Liver (tissue), 9 donors: ENCODE measurements around the gene ROR1. TPM values are rescaled to one million over a fixed set of nuclear protein-coding genes. Genes with fewer than 3 reads are reported as not detected.

Source experiments
- DNase-seq: peaks from one replicate; pipeline ENCODE4 v3.0.0-alpha.2; 2017; ENCODE audit warnings: low spot score
- H3K27ac ChIP-seq, 2 donors: one replicate each; pipeline ENCODE4 v1.7.0; 2013; ENCODE audit warnings: inconsistent platforms in 2 of 2, low read length in 2 of 2, control low read depth in 1 of 2, low read depth in 1 of 2, mild to moderate bottlenecking in 1 of 2
- H3K27me3 ChIP-seq, 4 donors: one replicate each; pipeline versions ENCODE4 v1.6.1 to v1.7.0; 2013; ENCODE audit warnings: low read length in 3 of 4, inconsistent platforms in 1 of 4, mild to moderate bottlenecking in 1 of 4, moderate library complexity in 1 of 4; ENCODE audit not compliant: control insufficient read depth in 4 of 4, insufficient read depth in 4 of 4
- H3K36me3 ChIP-seq, 4 donors: one replicate each; pipeline versions ENCODE4 v1.6.1 to v1.7.0; 2013; ENCODE audit warnings: low read length in 3 of 4, mild to moderate bottlenecking in 3 of 4, low read depth in 1 of 4, moderate library complexity in 1 of 4; ENCODE audit not compliant: control insufficient read depth in 4 of 4, insufficient read depth in 3 of 4
- H3K4me1 ChIP-seq, 4 donors: one replicate each; pipeline versions ENCODE4 v1.6.1 to v1.7.0; 2013; ENCODE audit warnings: low read length in 3 of 4, mild to moderate bottlenecking in 3 of 4, moderate library complexity in 1 of 4; ENCODE audit not compliant: control insufficient read depth in 4 of 4, insufficient read depth in 4 of 4
- H3K4me3 ChIP-seq, 3 donors: one replicate each; pipeline versions ENCODE4 v1.6.1 to v1.7.0; 2013; ENCODE audit warnings: low read length in 3 of 3, control low read depth in 1 of 3, low read depth in 1 of 3, mild to moderate bottlenecking in 1 of 3
- H3K9ac ChIP-seq, 2 donors: one replicate each; pipeline ENCODE4 v1.7.0; 2013; ENCODE audit warnings: low read length in 2 of 2, mild to moderate bottlenecking in 2 of 2, moderate library complexity in 2 of 2, control low read depth in 1 of 2, low read depth in 1 of 2
- H3K9me3 ChIP-seq, 4 donors: one replicate each; pipeline versions ENCODE4 v1.6.1 to v1.7.0; 2013; ENCODE audit warnings: low read length in 3 of 4; ENCODE audit not compliant: control insufficient read depth in 4 of 4
- ATF3 ChIP-seq: IDR thresholded peaks from 2 replicates; pipeline ENCODE4 v1.6.1; 2016; ENCODE audit warnings: antibody characterized with exemption
- CTCF ChIP-seq: fragments of 150-350 bp; IDR thresholded peaks from 2 replicates; pipeline ENCODE4 v1.5.1; 2017; ENCODE audit warnings: improper control_type of control experiment, low read depth, low read length; ENCODE audit not compliant: missing input control
- EGR1 ChIP-seq, 2 donors: IDR thresholded peaks; 2 replicates each; pipeline ENCODE4 v1.6.1; 2016 to 2018; ENCODE audit warnings: antibody characterized with exemption in 2 of 2, low read depth in 2 of 2
- FOXA1 ChIP-seq: IDR thresholded peaks from 2 replicates; pipeline ENCODE4 v1.6.1; 2016; ENCODE audit warnings: antibody characterized with exemption
- FOXA2 ChIP-seq: IDR thresholded peaks from 2 replicates; pipeline ENCODE4 v1.6.1; 2016; ENCODE audit warnings: antibody characterized with exemption
- GABPA ChIP-seq, 2 donors: IDR thresholded peaks in 1 of 2; conservative IDR thresholded peaks in 1 of 2; 2 replicates each; pipeline ENCODE4 v1.6.1; 2016; ENCODE audit warnings: antibody characterized with exemption in 2 of 2, mild to moderate bottlenecking in 1 of 2, moderate library complexity in 1 of 2
- HNF4A ChIP-seq, 2 donors: conservative IDR thresholded peaks; 2 replicates each; pipeline ENCODE4 v1.6.1; 2016; ENCODE audit warnings: antibody characterized with exemption in 2 of 2, mild to moderate bottlenecking in 2 of 2
- HNF4G ChIP-seq: IDR thresholded peaks from 2 replicates; pipeline ENCODE4 v1.6.1; 2016; ENCODE audit warnings: antibody characterized with exemption
- JUND ChIP-seq, 2 donors: IDR thresholded peaks; 2 replicates each; pipeline ENCODE4 v1.6.1; 2016; ENCODE audit warnings: antibody characterized with exemption in 2 of 2
- NR2F2 ChIP-seq: IDR thresholded peaks from 2 replicates; pipeline ENCODE4 v1.6.1; 2016; ENCODE audit warnings: antibody characterized with exemption
- RAD21 ChIP-seq, 2 donors: IDR thresholded peaks; 2 replicates each; pipeline ENCODE4 v1.6.1; 2016; ENCODE audit warnings: antibody characterized with exemption in 2 of 2, mild to moderate bottlenecking in 2 of 2
- RXRA ChIP-seq, 2 donors: IDR thresholded peaks; 2 replicates each; pipeline ENCODE4 v1.6.1; 2017 to 2018; ENCODE audit warnings: antibody characterized with exemption in 2 of 2, mild to moderate bottlenecking in 1 of 2
- SP1 ChIP-seq: IDR thresholded peaks from 2 replicates; pipeline ENCODE4 v1.6.1; 2018; ENCODE audit warnings: antibody characterized with exemption, mild to moderate bottlenecking
- YY1 ChIP-seq: IDR thresholded peaks from 2 replicates; pipeline ENCODE4 v1.6.1; 2016; ENCODE audit warnings: antibody characterized with exemption, mild to moderate bottlenecking
- ZBTB33 ChIP-seq: IDR thresholded peaks from 2 replicates; pipeline ENCODE4 v1.6.1; 2016; ENCODE audit warnings: antibody characterized with exemption
- WGBS: extraction: QIAGEN DNeasy Blood & Tissue Kit; methylation state at CpG from one replicate; pipeline ENCODE4 v1.1.7; 2013; 5-methylcytosine and 5-hydroxymethylcytosine counted together
- polyA plus RNA-seq, 2 donors: library from polyadenylated mRNA; stranded (reverse) in 1 of 2; unstranded in 1 of 2; fragments of 200-250 nt in 1 of 2; fragments of >200 nt in 1 of 2; fragmentation: Nextera tagmentation in 1 of 2; extraction: Ambion mirVana in 1 of 2; gene quantifications; one replicate each; pipeline versions ENCODE4 v1.2.1 to v1.2.3, GENCODE V29; 2013 to 2015
- total RNA-seq, 2 donors: library from RNA; depleted of rRNA; stranded (reverse); fragments of >200 nt; gene quantifications; one replicate each; pipeline ENCODE4 v1.2.3, GENCODE V29; 2014
- TF ChIP-seq, protein P1 (sequence below): IDR thresholded peaks from 2 replicates; pipeline ENCODE4 v1.6.1; 2016; ENCODE audit warnings: antibody characterized with exemption
- TF ChIP-seq, protein P2 (sequence below): IDR thresholded peaks from 2 replicates; pipeline ENCODE4 v1.6.1; 2016; ENCODE audit warnings: antibody characterized with exemption, mild to moderate bottlenecking
- donor health status: healthy.
- donor health status: healthy.
- donor health status: healthy.
- donor health status: healthy.
- donor health status: healthy.

The ROR1 gene
- total and polyA plus RNA-seq, 4 donors, result 0.15 to 0.98 (median 0.37) TPM

- Histone ChIP-seq H3K9ac (no peak overlapping the region), H3K36me3 (no peaks in the 10 kb centered on the region), H3K27me3 (no peaks in the 10 kb centered on the region), H3K9me3 (no peaks in the 10 kb centered on the region), H3K4me1 (no peaks in the 10 kb centered on the region), H3K4me3 (no peak overlapping the region), H3K27ac (no peak overlapping the region)
- 96% methylated on average over 2 of the region's 2 CpGs for WGBS
- TF ChIP-seq RAD21 (IDR thresholded peaks at IDR 0.05), result no peak
- no peak for TF ChIP-seq FOXA2
- no peak for TF ChIP-seq HNF4G
- no peak for TF ChIP-seq EGR1 (IDR thresholded peaks at IDR 0.05; ENCODE audit: low read depth in 2 of 2)
- TF ChIP-seq JUND (IDR thresholded peaks at IDR 0.05), result no peak
- TF ChIP-seq ZBTB33, result no peak
- TF ChIP-seq FOXA1, result no peak
- TF ChIP-seq RXRA (IDR thresholded peaks at IDR 0.05), result no peak
- no peak for TF ChIP-seq HNF4A (conservative IDR thresholded peaks at IDR 0.05)
- no peak for TF ChIP-seq GABPA (IDR thresholded peaks at IDR 0.05 in 1 of 2, conservative IDR thresholded peaks at IDR 0.05 in 1 of 2)
- TF ChIP-seq, protein P1, sequence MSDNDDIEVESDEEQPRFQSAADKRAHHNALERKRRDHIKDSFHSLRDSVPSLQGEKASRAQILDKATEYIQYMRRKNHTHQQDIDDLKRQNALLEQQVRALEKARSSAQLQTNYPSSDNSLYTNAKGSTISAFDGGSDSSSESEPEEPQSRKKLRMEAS, result no peak
- no peak for TF ChIP-seq SP1
- DNase-seq, result no peak
These were observed 166.6 kb downstream of the ROR1 start for GRCh38 chr1:63940440-63940839.

DNA sequence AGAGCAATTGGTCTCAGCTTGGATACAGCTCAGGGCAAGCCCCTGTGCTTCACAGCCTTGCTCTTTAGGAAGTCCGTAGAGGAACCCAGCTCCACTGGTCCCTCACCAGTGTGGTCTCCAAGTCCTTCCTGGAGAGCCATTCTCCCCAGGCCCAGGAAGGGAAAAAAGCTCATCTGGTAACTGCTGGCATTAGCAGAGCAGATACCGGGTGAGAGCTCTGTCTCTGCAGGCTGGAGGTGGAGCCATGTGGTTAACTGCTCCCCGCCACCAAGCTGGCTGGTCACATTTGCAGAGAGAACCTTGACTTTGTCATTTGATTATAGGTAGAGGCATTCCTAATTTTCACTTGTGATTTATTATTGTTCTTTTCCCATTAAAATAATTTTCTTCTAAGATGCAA is 169.6 kb downstream of the ROR1 start:
- DNase-seq, result no peak
- Histone ChIP-seq H3K9me3 (no peaks in the 10 kb centered on the region), H3K27me3 (no peaks in the 10 kb centered on the region), H3K4me3 (no peak overlapping the region), H3K9ac (no peak overlapping the region), H3K27ac (no peak overlapping the region), H3K36me3 (no peaks in the 10 kb centered on the region), H3K4me1 (no peaks in the 10 kb centered on the region)
- TF ChIP-seq GABPA (IDR thresholded peaks at IDR 0.05 in 1 of 2, conservative IDR thresholded peaks at IDR 0.05 in 1 of 2) (no peak), ATF3 (no peak), HNF4G (no peak), YY1 (no peak), ZBTB33 (no peak), JUND (IDR thresholded peaks at IDR 0.05) (no peak), CTCF (no peak), NR2F2 (no peak)
- TF ChIP-seq, protein P2, sequence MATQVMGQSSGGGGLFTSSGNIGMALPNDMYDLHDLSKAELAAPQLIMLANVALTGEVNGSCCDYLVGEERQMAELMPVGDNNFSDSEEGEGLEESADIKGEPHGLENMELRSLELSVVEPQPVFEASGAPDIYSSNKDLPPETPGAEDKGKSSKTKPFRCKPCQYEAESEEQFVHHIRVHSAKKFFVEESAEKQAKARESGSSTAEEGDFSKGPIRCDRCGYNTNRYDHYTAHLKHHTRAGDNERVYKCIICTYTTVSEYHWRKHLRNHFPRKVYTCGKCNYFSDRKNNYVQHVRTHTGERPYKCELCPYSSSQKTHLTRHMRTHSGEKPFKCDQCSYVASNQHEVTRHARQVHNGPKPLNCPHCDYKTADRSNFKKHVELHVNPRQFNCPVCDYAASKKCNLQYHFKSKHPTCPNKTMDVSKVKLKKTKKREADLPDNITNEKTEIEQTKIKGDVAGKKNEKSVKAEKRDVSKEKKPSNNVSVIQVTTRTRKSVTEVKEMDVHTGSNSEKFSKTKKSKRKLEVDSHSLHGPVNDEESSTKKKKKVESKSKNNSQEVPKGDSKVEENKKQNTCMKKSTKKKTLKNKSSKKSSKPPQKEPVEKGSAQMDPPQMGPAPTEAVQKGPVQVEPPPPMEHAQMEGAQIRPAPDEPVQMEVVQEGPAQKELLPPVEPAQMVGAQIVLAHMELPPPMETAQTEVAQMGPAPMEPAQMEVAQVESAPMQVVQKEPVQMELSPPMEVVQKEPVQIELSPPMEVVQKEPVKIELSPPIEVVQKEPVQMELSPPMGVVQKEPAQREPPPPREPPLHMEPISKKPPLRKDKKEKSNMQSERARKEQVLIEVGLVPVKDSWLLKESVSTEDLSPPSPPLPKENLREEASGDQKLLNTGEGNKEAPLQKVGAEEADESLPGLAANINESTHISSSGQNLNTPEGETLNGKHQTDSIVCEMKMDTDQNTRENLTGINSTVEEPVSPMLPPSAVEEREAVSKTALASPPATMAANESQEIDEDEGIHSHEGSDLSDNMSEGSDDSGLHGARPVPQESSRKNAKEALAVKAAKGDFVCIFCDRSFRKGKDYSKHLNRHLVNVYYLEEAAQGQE, result no peak
- WGBS, result 80% methylated on average over 3 of the region's 3 CpGs
